WI38 (cell line): ENCODE measurements around the gene CCL26.

Experiments used
- H3K4me3 ChIP-seq: 2 replicates; pipeline ENCODE4 v1.5.1; 2011; ENCODE audit warnings: low read depth, mild to moderate bottlenecking, control low read depth, low read length
- TF ChIP-seq, protein P1 (sequence below): IDR thresholded peaks from 2 replicates; pipeline ENCODE4 v1.5.1; 2012; ENCODE audit warnings: low read depth, mild to moderate bottlenecking, control low read depth, low read length

Gene CCL26

DNA sequence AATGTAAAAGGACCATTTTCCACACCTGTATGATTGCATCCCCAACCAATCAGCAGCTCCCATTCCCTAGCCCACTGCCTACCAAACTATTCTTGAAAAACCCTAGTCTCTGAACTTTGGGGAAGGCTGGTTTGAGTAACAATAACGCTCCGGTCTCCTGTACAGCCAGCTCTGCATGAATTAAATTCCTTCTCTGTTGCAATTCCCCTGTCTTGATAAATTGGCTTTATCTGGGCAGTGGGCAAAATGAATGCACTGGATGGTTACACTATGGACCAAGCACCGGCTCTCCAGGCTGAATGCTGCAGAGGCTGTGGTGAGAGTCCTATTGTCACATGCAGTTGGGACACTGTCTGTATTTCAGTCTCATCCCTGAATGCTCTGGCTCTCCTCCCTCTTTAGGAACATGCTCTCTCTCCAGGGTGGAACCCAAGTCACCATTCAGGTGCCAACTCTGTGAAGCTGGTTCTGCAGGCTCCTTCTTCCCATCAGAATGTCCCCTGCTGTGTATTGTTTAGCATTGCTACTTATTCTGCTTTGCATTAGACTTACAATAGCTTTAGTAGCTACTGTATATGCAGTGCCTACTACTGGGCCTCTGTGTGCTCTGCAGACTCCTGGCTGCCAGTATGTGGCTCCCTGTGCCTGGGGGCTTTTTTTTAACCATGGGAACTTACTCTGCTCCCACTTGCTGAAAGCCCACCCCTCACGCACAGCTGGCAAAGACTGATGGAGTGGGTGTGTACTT is 34.7 kb upstream of the CCL26 start:
- TF ChIP-seq, protein P1, sequence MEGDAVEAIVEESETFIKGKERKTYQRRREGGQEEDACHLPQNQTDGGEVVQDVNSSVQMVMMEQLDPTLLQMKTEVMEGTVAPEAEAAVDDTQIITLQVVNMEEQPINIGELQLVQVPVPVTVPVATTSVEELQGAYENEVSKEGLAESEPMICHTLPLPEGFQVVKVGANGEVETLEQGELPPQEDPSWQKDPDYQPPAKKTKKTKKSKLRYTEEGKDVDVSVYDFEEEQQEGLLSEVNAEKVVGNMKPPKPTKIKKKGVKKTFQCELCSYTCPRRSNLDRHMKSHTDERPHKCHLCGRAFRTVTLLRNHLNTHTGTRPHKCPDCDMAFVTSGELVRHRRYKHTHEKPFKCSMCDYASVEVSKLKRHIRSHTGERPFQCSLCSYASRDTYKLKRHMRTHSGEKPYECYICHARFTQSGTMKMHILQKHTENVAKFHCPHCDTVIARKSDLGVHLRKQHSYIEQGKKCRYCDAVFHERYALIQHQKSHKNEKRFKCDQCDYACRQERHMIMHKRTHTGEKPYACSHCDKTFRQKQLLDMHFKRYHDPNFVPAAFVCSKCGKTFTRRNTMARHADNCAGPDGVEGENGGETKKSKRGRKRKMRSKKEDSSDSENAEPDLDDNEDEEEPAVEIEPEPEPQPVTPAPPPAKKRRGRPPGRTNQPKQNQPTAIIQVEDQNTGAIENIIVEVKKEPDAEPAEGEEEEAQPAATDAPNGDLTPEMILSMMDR = no peak

GRCh38 chr7:75804705-75805104 is 32.7 kb upstream of the CCL26 start:
- TF ChIP-seq, protein P1 = no peak
- no peak overlapping the region for H3K4me3 ChIP-seq

More for the DNA sequence above, 34.7 kb upstream of the CCL26 start:
- H3K4me3 ChIP-seq = no peak overlapping the region

DNA sequence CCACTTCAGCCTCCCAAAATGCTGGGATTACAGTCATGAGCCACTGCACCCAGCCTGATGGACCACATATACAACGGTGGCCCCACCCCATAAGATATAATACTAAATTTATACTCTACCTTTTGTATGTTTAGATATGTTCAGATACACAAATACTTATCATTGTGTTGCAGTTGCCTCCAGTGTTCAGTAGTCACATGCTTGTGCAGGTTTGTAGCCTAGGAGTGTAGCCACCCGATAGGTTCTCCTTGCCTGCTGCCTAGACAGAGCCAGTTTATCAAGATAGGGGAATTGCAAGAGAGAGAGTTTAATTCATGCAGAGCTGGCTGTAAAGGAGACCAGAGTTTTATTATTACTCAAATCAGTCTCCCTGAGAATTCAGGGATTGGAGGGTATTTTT is 32.0 kb upstream of the CCL26 start:
- H3K4me3 ChIP-seq = no peak overlapping the region
- TF ChIP-seq, protein P1 = no peak

- H3K4me3 ChIP-seq = no peak overlapping the region
- TF ChIP-seq, protein P1 = no peak
Observed at GRCh38 chr7:75802552-75802821, 30.5 kb upstream of the CCL26 start.

- TF ChIP-seq, protein P1 = no peak
- H3K4me3 ChIP-seq = no peak overlapping the region
Observed at GRCh38 chr7:75798770-75799169, 26.8 kb upstream of the CCL26 start.

DNA sequence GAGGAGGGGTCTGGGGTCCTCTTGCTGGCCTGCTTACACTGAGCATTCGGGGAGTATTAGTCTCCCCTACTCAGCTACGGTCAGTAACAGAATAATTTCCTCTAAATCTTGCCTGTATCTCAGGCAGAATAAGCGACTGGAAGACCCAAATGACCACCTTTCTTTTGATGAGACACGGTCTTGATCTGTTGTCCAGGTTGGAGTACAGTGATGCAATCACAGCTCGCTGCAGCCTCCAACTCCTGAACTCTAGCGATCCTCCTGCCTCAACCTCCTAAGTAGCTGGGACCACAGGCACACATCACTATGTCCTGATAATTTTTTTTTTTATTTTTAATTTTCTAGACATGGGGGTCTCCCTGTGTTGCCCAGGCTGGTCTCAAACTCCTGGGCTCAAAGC is 24.4 kb upstream of the CCL26 start:
- H3K4me3 ChIP-seq = no peak overlapping the region
- TF ChIP-seq, protein P1 = no peak

GRCh38 chr7:75795831-75796285 is 23.8 kb upstream of the CCL26 start:
- no peak overlapping the region for H3K4me3 ChIP-seq
- TF ChIP-seq, protein P1 = no peak
